OCI-LY7 (cell line): ENCODE data around the gene DFFB.

Experiments used
- CTCF ChIP-seq: fragments of 200-600 bp; sonication (generic); conservative IDR thresholded peaks from 2 replicates; pipeline ENCODE4 v1.5.1; 2014; ENCODE audit warnings: mild to moderate bottlenecking, antibody characterized with exemption, low read length, moderate library complexity, mixed read lengths
- EZH2phosphoT487 ChIP-seq: fragments of 200-600 bp; sonication (generic); IDR thresholded peaks from 2 replicates; pipeline ENCODE4 v1.6.1; 2018; ENCODE audit warnings: low read depth, borderline replicate concordance, mild to moderate bottlenecking, mixed run types, antibody characterized with exemption, low read length, moderate library complexity, mixed read lengths

- no peak for TF ChIP-seq CTCF
- TF ChIP-seq EZH2phosphoT487, result no peak
These were observed 15.8 kb upstream of the DFFB start for GRCh38 chr1:3841491-3841890.
